ENCODE results near the gene MORC4. TPM values are rescaled to one million over a fixed set of nuclear protein-coding genes. Genes with fewer than 3 reads are reported as not detected.

The MORC4 gene
- total and polyA plus RNA-seq, 2 of the 4 experiments (the other 2 are of a cell fraction) = 17.5 to 34.2 TPM

GRCh38 chrX:106959901-106960300 lies 40.1 kb downstream of the MORC4 start:
- Histone ChIP-seq H3K4me3 (ENCODE audit: insufficient read depth, low read depth, low read length) (no peak overlapping the region), H3K4me2 (ENCODE audit: low read depth, low read length) (no peak overlapping the region), H2BK20ac (ENCODE audit: low read depth, low read length) (no peak overlapping the region), H2AK5ac (ENCODE audit: low read depth, low read length) (no peak overlapping the region), H4K5ac (ENCODE audit: low read depth, low read length) (no peak overlapping the region), H2BK5ac (ENCODE audit: low read depth, low read length, poor library complexity, severe bottlenecking) (no peak overlapping the region), H3K56ac (ENCODE audit: extremely low read depth, insufficient read depth, low read length) (no peak overlapping the region), H3K4me1 (ENCODE audit: control insufficient read depth, insufficient read depth, low read length) (peaks cover 5% of the 10 kb centered on the region; the same call in 1 of the 2 replicates), H3K9ac (ENCODE audit: low read depth, low read length) (no peak overlapping the region), H3K14ac (replicated peaks; ENCODE audit: low read depth, low read length) (no peak overlapping the region), H2AFZ (replicated peaks; ENCODE audit: low read length, poor library complexity) (no peak overlapping the region), H3K36me3 (ENCODE audit: control insufficient read depth, insufficient read depth, low read length) (peaks cover 8% of the 10 kb centered on the region), H2BK120ac (ENCODE audit: low read depth, low read length) (no peak overlapping the region), H2AK9ac (replicated peaks; ENCODE audit: low read depth, low read length, poor library complexity) (no peak overlapping the region), H3K27me3 (ENCODE audit: control insufficient read depth, insufficient read depth, low read length) (0 out of 2 replicates have a peak, but pooled peaks cover 3% of the 10 kb centered on the region), H2BK15ac (ENCODE audit: low read depth, low read length) (no peak overlapping the region), H3K4ac (ENCODE audit: low read depth, low read length) (no peak overlapping the region), H4K91ac (ENCODE audit: insufficient read depth, low read depth, low read length) (no peak overlapping the region), H3K9me1 (ENCODE audit: insufficient read depth, low read length) (no peaks in the 10 kb centered on the region), H3K27ac (ENCODE audit: insufficient read depth, low read length) (no peak overlapping the region), H3K9me3 (ENCODE audit: control insufficient read depth, insufficient read depth, low read length) (no peaks in the 10 kb centered on the region), H3K23ac (ENCODE audit: low read depth, low read length) (no peak overlapping the region), H3K79me1 (ENCODE audit: low read depth in 1 of 2, low read length in 2 of 2) (no peaks in the 10 kb centered on the region), H3K18ac (ENCODE audit: low read depth, low read length) (no peak overlapping the region), H4K8ac (ENCODE audit: low read depth in 2 of 2, low read length in 2 of 2) (no peak overlapping the region), H4K20me1 (ENCODE audit: insufficient read depth, low read length) (no peaks in the 10 kb centered on the region)
- TF ChIP-seq SMC3 (IDR thresholded peaks at IDR 0.05; ENCODE audit: low read depth, low read length) (peak; percentile 43; the same call in 1 of the 2 replicates), RAD21 (IDR thresholded peaks at IDR 0.05; ENCODE audit: low read length) (peak; percentile 31; the same call in 1 of the 2 replicates), RFX5 (IDR thresholded peaks at IDR 0.05; ENCODE audit: low read depth, low read length) (no peak), FOS (IDR thresholded peaks at IDR 0.05; ENCODE audit: low read depth, low read length) (no peak)
- TF ChIP-seq, protein P1, sequence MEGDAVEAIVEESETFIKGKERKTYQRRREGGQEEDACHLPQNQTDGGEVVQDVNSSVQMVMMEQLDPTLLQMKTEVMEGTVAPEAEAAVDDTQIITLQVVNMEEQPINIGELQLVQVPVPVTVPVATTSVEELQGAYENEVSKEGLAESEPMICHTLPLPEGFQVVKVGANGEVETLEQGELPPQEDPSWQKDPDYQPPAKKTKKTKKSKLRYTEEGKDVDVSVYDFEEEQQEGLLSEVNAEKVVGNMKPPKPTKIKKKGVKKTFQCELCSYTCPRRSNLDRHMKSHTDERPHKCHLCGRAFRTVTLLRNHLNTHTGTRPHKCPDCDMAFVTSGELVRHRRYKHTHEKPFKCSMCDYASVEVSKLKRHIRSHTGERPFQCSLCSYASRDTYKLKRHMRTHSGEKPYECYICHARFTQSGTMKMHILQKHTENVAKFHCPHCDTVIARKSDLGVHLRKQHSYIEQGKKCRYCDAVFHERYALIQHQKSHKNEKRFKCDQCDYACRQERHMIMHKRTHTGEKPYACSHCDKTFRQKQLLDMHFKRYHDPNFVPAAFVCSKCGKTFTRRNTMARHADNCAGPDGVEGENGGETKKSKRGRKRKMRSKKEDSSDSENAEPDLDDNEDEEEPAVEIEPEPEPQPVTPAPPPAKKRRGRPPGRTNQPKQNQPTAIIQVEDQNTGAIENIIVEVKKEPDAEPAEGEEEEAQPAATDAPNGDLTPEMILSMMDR (conservative IDR thresholded peaks at IDR 0.05; ENCODE audit: low read depth, low read length) = peak; percentile 41
- ChIA-PET POLR2A (ENCODE audit: unreplicated experiment) (no interaction called here), CTCF (interaction anchor here (1.0 to 1.5 kb wide), 3 partner anchors 62 to 86 kb away, joined by 3 to 18 read pairs (median 7); no protein-coding TSS in a partner anchor)
- dilution Hi-C loops (cut with HindIII; ENCODE audit: low sequenced_read_pairs, unreplicated experiment) = no loop called here
- BruUV-seq (replicated peaks) = no TSS peak
- intact Hi-C loops (cut with micrococcal nuclease) = no loop called here
- in situ Hi-C loops (cut with MboI; ENCODE audit: low sequenced_read_pairs) = no loop called here
- 60% methylated on average over 1 of the region's 2 CpGs; no CpG with 5 or more reads in 1 of the 2 experiments for WGBS, 2 experiments (ENCODE audit: extremely low coverage in 2 of 2, insufficient read length in 1 of 2)
- ATAC-seq (ENCODE audit: low read depth) (peak; percentile 60; the same call in 1 of the 2 replicates), DNase-seq (peak; percentile 33)
